ENCODE measurements around the gene PACS1. TPM values are rescaled to one million over a fixed set of nuclear protein-coding genes. Genes with fewer than 3 reads are reported as not detected.
A peak's percentile ranks its signal among the peaks of the same experiment; 100 is the strongest.

The PACS1 gene
- total RNA-seq, 1 experiment from 2014 or later, result 41.1 TPM

- Histone ChIP-seq H4K20me1 (ENCODE audit: insufficient read depth) (no peaks in the 10 kb centered on the region), H3K4me3 (replicated peaks in 1 of 2; ENCODE audit: low read depth in 1 of 2, low read length in 2 of 2) (peak within 1 kb of the TSS; percentile 71 to 96), H3K9ac (ENCODE audit: low read length) (peak within 1 kb of the TSS; percentile 93), H2AFZ (ENCODE audit: low read depth, low read length, poor library complexity, severe bottlenecking) (no peak within 1 kb of the TSS), H3K36me3 (ENCODE audit: control insufficient read depth in 1 of 2, insufficient read depth in 2 of 2, low read length in 2 of 2) (no peaks in the 10 kb centered on the region), H3K9me2 (ENCODE audit: insufficient read depth) (no peaks in the 10 kb centered on the region), H3K9me3 (ENCODE audit: control insufficient read depth in 1 of 2, insufficient read depth in 1 of 2, low read depth in 1 of 2, low read length in 2 of 2) (no peaks in the 10 kb centered on the region), H3K27ac (ENCODE audit: low read depth, low read length) (peak within 1 kb of the TSS; percentile 76), H3K4me2 (ENCODE audit: low read length) (peak within 1 kb of the TSS; percentile 99), H3K4me1 (ENCODE audit: control insufficient read depth in 1 of 2, insufficient read depth in 2 of 2, low read length in 2 of 2) (peaks cover 22 to 45% of the 10 kb centered on the region in 2 experiments), H3K27me3 (ENCODE audit: insufficient read depth, low read length) (no peaks in the 10 kb centered on the region), H3K79me2 (ENCODE audit: insufficient read depth, low read length) (peaks cover 19% of the 10 kb centered on the region)
- ATAC-seq, result peak; percentile 94
- BruUV-seq (replicated peaks), result no TSS peak
- TF ChIP-seq ZFX (IDR thresholded peaks at IDR 0.05) (peak; percentile 63; the same call in 1 of the 2 replicates), TCF7L2 (IDR thresholded peaks at IDR 0.05; ENCODE audit: borderline replicate concordance, extremely low read depth, insufficient read depth, insufficient read length) (no peak), ELF1 (IDR thresholded peaks at IDR 0.05; ENCODE audit: borderline replicate concordance, low read depth) (no peak), ZBTB33 (IDR thresholded peaks at IDR 0.05; ENCODE audit: extremely low read depth, insufficient replicate concordance, low read length) (no peak), SRF (IDR thresholded peaks at IDR 0.05; ENCODE audit: low read depth) (no peak), YY1 (IDR thresholded peaks at IDR 0.05; ENCODE audit: extremely low read depth, insufficient replicate concordance, low read depth, low read length) (peak; percentile 87), POLR2A (IDR thresholded peaks at IDR 0.05; ENCODE audit: borderline replicate concordance, extremely low read depth, insufficient read depth, insufficient read length) (peak; percentile 38), POLR2AphosphoS5 (IDR thresholded peaks at IDR 0.05; ENCODE audit: low read depth, low read length) (peak; percentile 84)
- ChIA-PET POLR2A (interaction anchor here (0.6 to 2.7 kb wide), 9 partner anchors 9 to 56 kb away, joined by 3 to 18 read pairs (median 5); partner anchors contain the start of genes BRMS1 and RAB1B), CTCF (interaction anchor here (0.6 to 3.4 kb wide), 7 partner anchors 9 to 133 kb away, joined by 3 to 25 read pairs (median 5); partner anchors contain the start of genes RAB1B and RIN1), RAD21 (ENCODE audit: low non-redundant PET in 1 of 2, low total read pairs in 2 of 2, uncharacterized antibody in 2 of 2, unreplicated experiment in 2 of 2) (interaction anchor here (0.7 to 0.9 kb wide), 2 partner anchors 31 to 1011 kb away, joined by 3 read pairs; no protein-coding TSS in a partner anchor)
- peak; percentile 99 for DNase-seq (ENCODE audit: low read depth, low spot score)
- intact Hi-C loops (cut with micrococcal nuclease), result loop anchor here (1.0 kb wide), 1 partner anchor 23 kb away; no protein-coding TSS in a partner anchor
Measured at GRCh38 chr11:66288671-66289547, 218.8 kb downstream of the PACS1 start, which contains the start of gene YIF1A. TSS of gene YIF1A (minus strand) at chr11:66289143. CDS start at chr11:66288985, 158 bp downstream.

Measured in HCT116 (cell line).